ENCODE measurements around the gene NTSR1.

GRCh38 chr20:62728028-62728780, 19.6 kb downstream of the NTSR1 start:
- TF ChIP-seq CTCF (IDR thresholded peaks at IDR 0.05; ENCODE audit: low read depth, low read length) = no peak
- TF ChIP-seq EZH2phosphoT487 (IDR thresholded peaks at IDR 0.05; ENCODE audit: low read depth) = no peak

All from OCI-LY3 (cell line).